Measurements from ENCODE around the gene TM9SF1. TPM values are rescaled to one million over a fixed set of nuclear protein-coding genes. Genes with fewer than 3 reads are reported as not detected.
A peak's percentile ranks its signal among the peaks of the same experiment; 100 is the strongest.
"Not testable (repeated sequence)": the region's sequence is repeated elsewhere in the genome, so short reads cannot be mapped to it uniquely, and the experiment has no call there.

TM9SF1 gene
- total RNA-seq, 1 donor from 2014 or later = 52.9 TPM

DNA sequence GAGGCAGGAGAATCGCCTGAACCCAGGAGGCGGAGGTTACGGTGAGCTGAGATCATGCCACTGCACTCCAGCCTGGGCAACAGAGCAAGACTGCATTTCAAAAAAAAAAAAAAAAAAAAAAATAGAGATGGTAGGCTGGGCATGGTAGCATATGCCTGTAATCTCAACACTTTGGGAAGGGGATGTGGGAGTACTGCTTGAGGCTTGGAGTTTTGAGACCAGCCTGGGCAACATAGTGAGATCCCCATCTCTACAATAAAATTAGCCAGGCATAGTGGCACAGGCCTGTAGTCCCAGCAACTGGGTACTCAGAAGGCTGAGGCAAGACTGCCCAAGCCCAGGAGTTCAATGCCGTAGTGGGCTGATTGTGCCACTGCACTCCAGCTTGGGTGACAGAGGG is 27.7 kb upstream of the TM9SF1 start:
- not testable (repeated sequence) for DNase-seq

DNA sequence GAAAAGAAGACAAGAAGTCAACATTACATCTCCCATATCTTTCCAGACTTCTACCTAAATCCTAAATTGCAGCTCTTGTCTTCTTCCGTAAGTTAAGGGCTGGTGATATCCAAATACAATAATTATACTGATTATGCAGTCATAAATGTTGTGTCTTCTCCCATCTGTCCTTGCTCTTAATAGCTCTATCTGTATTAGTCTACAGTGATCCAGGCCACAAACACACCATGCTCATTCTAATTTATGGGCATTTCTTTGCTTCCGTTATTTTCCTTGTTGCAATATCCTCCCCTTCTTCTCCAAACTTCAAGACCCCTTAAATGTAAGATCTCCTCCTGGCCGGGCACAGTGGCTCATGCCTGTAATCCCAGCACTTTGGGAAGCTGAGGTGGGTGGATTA is 24.3 kb upstream of the TM9SF1 start:
- no peak for DNase-seq

DNA sequence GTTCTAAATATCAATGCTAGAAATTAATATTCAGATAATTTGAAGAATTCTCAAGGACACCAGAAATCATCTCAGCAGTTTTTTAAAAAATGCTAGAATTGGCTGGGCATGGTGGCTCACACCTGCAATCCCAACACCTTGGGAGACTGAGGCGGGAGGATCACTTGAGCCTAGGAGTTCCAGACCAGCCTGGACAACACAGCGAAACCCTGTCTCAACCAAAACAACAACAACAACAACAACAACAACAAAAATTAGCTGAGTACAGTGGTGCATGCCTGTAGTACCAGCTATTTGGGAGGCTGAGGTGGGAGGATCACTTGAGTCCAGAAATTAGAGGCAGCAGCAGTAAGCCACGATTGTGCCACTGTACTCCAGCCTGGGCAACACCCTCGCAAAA is 23.8 kb upstream of the TM9SF1 start:
- no peak for DNase-seq

DNA sequence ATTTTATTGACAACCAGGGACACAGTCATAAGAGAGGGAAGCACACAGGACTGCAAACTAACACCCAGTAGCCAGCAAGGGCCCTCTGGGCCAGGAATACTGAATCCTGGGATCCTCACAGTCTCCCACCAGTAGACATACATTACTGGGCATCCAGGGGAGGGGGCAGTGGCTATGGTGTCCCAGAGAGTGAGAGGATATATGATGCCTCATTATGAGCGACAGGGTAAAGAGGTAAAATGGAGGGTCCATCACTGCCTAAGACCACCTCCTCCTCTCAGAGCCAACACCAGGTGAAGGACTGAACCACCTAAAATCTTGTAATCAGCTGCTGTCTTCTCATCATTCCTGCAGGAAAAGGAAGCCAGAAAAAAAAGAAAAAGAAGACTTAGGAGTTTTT is 21.6 kb upstream of the TM9SF1 start:
- not testable (repeated sequence) for DNase-seq

DNA sequence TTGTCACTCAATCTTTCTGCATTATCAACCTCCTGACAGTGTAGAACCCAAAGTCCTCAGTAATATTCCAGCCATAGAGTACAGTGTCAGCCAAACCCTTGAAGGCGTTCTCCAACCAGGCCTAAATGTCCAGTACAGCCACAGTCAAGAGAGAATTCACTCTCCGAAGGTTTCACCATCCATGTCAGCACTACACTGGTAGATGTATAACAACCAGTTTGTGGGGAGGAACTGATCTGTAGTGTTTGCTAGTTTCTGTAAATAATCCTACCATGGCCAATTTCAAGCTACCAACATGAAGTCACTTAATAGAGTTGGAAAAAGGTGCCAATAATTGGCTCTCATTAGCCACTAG is 21.1 kb upstream of the TM9SF1 start:
- DNase-seq = no peak

DNA sequence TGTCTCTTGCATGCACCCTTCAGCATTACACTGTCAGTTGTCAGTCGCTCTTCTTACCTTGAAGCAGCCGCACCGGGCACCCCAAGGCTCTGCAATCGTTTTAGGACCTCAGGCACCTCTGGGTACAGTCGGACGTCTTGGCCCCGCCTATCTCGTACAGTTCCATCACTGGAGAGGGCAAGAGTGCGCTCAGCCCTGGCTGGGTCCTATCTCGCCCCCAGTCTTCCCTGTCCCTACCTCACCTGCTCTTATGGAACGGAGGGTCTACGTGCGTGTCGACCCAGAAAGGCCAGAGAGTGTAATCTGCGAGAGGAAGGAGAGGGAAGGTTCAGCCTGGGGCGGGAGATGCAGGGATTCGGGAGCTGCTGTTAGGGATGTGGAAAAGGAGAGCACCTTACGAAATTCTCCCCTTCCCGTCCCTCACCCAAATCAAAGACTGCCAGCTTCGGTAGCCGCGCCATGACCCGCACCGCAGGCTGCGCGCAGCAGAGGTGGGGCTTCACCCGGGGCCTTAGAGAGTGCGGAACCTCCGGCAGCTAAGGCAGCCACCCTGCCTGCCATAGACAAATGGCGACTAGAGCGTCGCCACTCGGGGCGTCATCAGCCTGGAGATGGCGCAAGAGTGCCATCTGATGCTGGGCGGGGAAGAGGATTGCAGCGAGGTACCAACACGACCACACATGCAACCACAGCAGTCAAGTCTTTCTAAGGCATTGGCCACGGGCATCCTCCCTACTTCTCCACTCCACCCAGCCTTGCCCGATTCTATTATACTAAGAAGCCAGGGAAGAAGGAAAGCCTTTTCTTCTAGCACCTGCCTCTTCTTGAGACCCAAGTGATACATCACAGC is 20.5 kb upstream of the TM9SF1 start, which contains the start of gene MDP1:
MDP1 (minus strand) TSS at position 572 of the 850 bp plus-strand sequence; CDS start at position 461, 111 bp downstream.
- peak; percentile 94 for DNase-seq

DNA sequence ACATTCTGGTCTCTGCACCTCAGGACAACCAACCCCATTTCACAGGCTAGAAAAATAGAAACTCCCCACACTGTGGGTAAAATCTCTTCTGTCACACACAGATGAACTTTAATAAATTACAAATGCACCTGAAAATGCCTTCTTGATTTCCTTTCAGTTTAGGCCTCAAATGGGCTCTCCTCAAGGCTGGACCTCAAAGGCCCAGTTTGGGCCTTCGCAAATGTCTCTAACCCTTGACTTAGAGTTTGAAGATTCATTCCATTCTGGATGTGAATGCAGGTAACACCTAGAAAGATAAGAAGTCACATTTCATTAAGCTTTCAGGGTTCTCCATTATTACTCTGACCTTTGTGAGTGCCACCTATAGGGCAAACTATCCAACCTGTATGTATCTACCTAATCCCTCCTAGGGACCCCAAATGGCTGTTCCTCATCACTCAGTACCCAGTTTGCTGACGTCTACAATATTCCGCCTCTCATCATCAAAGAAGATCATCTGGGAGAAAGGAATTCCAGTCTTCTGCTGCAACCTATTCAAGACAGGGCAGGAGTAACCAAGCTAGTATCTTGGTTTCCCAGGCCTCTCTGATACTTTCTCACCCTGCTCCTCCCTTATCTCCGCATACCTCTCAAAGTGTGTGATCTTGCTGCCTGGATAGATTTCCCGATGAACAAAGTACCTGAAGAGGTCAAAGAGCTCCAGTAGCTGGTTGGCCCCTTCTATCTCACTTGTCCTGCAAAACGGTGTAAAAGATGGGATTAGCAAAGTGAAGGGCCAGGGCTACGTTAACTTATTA is 18.8 kb upstream of the TM9SF1 start:
- no peak for DNase-seq

DNA sequence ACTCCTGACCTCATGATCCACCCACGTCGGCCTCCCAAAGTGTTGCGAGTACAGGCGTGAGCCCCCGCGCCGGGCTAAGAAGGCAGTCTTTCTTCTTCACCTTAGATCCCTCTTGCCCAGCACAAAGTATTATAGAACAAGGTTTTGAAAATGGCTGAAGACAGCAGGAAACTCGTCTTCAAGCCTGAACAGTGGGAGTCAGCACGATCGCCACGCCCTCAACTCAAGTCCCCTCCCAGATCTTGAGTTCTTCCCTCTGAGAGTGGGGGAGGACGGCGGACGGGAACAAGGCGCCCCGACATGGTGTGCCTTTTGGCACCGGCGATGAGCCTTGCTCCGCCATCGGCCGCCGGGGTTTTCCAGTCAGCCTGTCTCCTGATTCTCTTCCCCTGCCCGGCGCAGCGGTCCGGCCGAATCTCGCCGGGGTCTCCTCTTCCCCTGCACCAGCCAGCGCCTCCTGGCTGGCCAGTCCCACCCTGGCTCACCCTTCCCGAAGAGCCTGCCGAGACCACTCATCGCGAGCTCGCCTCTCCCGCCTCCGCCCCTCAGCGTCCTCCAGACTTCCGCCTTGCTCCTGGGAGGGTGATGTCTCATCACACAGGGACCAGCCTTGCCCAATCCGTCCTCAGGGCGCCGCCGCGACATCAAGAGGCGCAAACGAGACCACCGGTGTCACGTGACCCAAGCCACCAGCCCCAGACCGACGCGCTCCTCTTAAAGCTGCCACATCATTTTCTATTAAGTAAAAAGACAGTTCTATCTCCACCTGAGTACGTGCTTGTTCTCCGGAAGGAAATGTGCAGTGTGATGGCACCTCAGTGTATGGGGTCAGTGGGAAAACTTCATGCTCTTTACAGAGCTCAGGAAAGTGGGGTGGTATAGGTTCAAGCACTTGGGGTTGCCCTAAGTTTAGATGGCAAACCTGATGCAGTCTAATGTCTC is 18.0 kb upstream of the TM9SF1 start, which contains the start of gene CHMP4A:
CHMP4A (minus strand) TSS at position 565 of the 942 bp plus-strand sequence; CDS start at position 516, 49 bp downstream.
- DNase-seq = peak; percentile 99

DNA sequence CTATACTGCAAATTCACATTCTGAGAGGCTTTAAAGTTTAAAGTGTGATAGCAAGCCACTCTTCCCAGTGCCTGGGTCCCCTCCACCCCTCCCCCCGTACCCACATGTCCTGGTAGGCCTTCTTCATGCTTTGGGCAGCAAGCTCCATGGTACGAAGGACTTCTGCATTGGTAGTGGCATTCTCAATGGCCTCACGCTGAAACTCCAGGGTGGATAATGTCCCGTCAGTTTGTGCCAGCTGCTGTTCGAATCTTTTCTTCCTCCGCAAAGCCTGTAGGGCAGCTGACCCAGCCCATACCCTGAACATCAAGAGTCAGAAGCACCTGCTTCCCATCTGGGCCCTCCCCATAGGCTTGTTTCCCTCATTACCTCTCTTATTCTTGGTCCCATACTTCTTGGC is 16.1 kb upstream of the TM9SF1 start:
- no peak for DNase-seq

DNA sequence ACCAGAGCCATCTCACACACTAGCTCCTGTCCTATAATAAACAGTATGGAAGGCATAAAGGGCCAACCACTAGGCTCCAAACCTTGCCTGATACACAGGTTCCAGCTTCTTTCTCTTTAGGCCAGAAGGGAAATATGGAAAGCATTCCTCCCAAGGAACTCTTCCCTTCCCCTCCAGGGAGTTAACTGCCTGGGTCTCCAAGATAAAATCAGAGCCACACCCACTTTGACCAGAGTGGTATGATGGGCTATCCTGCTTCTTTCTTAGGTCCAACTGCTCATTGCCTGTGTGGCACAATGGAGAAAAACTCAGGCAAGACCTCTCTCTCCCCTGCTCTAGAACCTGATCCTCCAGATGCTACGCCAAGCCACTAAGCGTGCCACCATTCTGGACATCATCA is 12.4 kb upstream of the TM9SF1 start:
- DNase-seq = no peak

DNA sequence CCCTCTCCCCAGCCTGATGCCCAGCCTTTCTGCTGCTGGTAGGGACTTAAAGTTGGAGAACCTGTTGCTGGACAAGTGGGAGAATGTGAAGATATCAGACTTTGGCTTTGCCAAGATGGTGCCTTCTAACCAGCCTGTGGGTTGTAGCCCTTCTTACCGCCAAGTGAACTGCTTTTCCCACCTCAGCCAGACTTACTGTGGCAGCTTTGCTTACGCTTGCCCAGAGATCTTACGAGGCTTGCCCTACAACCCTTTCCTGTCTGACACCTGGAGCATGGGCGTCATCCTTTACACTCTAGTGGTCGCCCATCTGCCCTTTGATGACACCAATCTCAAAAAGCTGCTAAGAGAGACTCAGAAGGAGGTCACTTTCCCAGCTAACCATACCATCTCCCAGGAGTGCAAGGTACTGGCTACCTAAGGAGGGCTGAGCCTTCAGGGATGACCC is 11.9 kb upstream of the TM9SF1 start:
- no peak for DNase-seq

DNA sequence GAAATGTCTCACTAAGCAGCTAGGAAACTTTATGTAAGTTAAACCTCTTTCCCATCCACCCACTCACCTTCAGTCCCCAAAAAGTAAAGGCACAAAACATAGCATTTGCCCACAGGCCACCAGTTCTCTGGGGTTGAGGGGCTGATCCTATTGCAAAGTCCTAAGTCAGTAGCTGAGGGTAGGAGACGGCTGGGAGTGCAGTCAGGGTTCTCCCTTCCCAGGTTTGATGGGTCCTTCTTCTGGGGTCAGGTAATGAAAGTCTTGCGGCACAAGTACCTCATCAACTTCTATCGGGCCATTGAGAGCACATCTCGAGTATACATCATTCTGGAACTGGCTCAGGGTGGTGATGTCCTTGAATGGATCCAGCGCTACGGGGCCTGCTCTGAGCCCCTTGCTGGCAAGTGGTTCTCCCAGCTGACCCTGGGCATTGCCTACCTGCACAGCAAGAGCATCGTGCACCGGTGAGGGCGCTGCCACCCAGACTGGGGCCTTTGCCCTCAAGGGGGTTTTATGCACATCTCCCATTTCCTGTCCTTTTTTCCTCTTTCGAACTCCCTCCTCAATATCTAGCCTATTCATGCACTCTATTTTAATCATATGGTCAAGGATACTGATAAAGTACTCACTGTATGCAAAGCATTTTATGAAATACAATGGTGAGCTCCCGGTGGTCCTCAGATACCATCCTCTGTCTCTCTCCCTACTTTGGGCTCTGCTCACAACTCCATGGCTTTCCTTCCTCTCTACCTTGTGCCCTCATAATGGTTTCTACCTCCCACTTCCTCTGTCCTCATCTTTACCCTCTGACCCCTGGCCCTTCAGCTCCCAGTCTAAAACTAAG is 11.2 kb upstream of the TM9SF1 start:
- no peak for DNase-seq

DNA sequence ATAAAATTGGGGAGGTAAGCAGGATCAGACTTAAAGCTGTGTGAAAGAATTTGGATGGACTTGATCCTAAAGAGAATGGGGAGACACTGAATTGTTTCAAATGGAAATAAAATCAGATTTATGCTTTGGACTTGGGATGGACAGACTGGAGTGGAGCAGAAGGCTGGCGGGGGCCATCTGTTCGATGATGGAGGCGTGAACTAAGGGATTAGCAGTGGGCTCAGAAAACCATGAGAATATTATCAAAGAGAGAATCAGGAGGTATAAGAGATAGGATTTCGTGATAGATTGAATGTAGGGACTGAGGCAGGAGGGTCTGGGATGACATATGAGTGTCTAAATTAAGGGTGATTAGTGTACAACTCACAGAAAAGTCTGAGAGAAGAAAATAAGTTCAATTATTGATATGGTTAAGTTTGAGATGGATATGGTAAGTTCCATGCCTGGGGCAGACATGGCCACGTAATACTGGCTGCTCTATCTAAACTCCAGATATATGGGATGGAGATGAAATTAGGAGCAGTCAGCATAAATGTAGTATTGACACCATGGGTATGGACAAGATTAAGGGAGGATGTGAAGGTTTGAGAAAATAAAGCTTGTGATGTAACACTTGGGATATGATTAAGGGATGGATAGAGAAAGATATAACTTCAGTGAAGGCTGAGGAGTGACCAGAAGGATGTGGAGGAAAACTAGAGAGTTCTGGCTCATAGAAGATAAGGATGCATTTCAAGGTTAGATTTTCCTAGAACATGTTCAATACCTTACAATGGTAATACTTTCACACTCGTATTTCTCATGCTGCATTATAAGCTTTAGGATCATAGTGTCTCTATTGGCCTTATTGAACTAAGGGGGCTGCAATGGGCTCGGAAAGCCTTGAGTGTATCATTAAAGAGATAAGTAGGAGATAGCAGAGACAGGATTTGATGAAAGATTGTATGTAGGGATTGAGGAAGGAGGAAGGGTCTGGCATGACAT is 9.2 kb upstream of the TM9SF1 start:
- no peak for DNase-seq

DNA sequence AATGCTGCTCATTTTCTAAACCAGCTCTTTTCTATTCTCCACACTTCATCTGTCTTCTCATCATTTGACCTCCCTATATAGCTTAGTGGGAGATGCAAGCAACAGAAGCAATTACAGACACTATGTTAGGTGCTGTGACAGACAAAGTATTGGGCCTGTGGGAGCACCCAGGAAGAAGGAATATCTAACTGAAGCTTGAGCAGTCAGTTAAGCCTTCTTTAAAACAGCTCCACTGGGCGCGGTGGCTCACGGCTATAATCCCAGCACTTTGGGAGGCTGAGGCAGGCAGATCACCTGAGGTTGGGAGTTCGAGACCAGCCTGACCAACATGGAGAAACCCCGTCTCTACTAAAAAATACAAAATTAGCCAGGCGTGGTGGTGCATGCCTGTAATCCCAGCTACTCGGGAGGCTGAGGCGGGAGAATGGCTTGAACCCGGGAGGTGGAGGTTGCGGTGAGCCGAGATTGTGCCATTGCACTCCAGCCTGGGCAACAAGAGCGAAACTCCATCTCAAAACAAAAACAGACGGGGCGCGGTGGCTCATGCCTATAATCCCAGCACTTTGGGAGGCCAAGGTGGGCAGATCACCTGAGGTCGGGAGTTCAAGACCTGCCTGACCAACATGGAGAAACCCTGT is 8.1 kb upstream of the TM9SF1 start:
- DNase-seq = not testable (repeated sequence)

DNA sequence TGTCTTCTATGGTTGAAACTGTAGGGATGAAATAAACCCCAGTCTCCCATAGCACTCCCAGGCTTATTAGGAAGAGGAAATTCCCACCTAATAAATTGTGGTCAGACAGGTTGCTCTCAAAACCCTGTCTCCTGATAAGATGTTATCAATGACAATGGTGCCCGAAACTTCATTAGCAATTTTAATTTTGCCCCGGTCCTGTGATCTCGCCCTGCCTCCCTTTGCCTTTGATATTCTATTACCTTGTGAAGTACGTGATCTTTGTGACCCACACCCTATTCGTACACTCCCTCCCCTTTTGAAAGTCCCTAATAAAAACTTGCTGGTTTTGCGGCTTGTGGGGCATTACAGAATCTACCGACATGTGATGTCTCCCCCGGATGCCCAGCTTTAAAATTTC is 7.3 kb upstream of the TM9SF1 start:
- DNase-seq = not testable (repeated sequence)

DNA sequence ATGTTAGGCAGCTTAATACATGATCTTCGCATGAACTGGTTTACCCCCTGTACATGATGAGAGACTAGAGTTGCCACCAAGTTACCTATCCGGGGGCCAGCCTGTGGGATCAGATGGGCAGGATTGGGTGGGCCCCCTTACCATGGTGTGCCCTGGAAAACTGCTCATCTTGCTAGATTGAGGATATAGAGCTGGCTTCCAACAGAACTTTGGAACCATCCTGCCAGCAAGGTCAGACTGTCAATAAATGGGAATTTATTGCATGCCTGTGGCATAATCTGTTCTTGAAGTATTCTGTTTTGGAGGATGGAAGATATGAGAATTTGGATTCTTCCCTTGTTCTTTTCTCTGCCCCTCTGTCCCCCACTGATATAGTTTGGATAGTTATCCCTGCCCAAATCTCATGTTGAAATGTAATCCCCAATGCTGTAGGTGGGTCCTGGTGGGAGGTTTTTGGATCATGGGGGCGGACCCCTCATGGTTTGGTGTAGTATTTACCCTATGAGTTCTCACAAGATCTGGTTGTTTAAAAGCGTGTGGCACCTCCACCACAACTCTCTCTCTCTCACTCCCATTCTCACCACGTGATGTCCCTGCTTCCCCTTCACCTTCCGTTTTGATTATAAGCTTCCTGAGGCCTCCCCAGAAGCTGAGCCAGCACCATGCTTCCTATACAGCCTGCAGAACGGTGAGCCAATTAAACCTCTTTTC is 3.7 kb upstream of the TM9SF1 start:
- no peak for DNase-seq

DNA sequence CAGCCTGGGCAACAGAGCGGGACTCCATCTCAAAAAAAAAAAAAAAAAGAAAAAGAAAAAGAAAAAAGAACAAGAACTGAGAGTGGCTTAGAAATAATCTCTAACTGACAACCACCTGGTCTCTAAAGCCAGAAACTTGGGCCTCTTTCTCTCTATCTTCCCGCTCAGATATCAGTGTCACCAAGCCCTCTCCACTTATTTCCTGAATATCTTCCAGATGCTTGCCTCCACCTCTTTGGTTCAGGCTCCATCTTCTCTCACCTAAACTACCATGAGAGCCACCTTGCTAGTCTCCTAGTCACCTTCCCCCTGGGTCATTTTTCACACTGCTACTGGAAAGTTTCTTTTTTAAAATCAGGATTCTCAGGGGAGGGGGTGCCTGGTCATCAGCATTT is 1.8 kb upstream of the TM9SF1 start:
- no peak for DNase-seq
